Tibial artery (tissue), 4 donors: Measurements from ENCODE around the gene SPIB.

Experiments used
- DNase-seq, 2 donors: peaks; one replicate each; pipeline ENCODE4 v3.0.0-alpha.2; 2019
- H3K27ac ChIP-seq, 2 donors: fragments of 200-600 bp; sonication (generic) in 1 of 2; 1 replicate in 1 of 2; 2 replicates in 1 of 2; pipeline ENCODE4 v1.5.1; 2018 to 2019; ENCODE audit warnings: mild to moderate bottlenecking in 1 of 2
- H3K27me3 ChIP-seq, 2 donors: fragments of 200-600 bp; sonication (generic) in 1 of 2; one replicate each; pipeline versions ENCODE4 v1.5.1 to v1.6.0; 2016 to 2019
- H3K36me3 ChIP-seq, 3 donors: fragments of 200-600 bp; sonication (generic) in 2 of 3; one replicate each; pipeline ENCODE4 v1.5.1; 2016 to 2019; ENCODE audit warnings: mild to moderate bottlenecking in 2 of 3
- H3K4me1 ChIP-seq, 4 donors: fragments of 200-600 bp; sonication (generic) in 2 of 4; 1 replicate in 3 of 4; 2 replicates in 1 of 4; pipeline ENCODE4 v1.5.1; 2016 to 2019
- H3K4me3 ChIP-seq, 2 donors: fragments of 200-600 bp; sonication (generic) in 1 of 2; 1 replicate in 1 of 2; 2 replicates in 1 of 2; pipeline ENCODE4 v1.5.1; 2018 to 2019; ENCODE audit warnings: mild to moderate bottlenecking in 2 of 2
- H3K9me3 ChIP-seq, 3 donors: fragments of 200-600 bp; sonication (generic) in 1 of 3; one replicate each; pipeline ENCODE4 v1.5.1; 2016 to 2019
- intact Hi-C: fragments of 100-400 bp; cut with DNase I; formaldehyde crosslinking; loops from one replicate; pipeline ENCODE4 v1.15.0; 2023; ENCODE audit warnings: low total_unique reads
- TF ChIP-seq, protein P1 (sequence below), 2 experiments: fragments of 200-600 bp in 1 of 2; fragments of 450-650 bp in 1 of 2; IDR thresholded peaks; one replicate each; pipeline ENCODE4 v1.5.1; 2017 to 2019; ENCODE audit warnings: antibody characterized with exemption in 2 of 2, mild to moderate bottlenecking in 1 of 2, moderate library complexity in 1 of 2

The SPIB gene

DNA sequence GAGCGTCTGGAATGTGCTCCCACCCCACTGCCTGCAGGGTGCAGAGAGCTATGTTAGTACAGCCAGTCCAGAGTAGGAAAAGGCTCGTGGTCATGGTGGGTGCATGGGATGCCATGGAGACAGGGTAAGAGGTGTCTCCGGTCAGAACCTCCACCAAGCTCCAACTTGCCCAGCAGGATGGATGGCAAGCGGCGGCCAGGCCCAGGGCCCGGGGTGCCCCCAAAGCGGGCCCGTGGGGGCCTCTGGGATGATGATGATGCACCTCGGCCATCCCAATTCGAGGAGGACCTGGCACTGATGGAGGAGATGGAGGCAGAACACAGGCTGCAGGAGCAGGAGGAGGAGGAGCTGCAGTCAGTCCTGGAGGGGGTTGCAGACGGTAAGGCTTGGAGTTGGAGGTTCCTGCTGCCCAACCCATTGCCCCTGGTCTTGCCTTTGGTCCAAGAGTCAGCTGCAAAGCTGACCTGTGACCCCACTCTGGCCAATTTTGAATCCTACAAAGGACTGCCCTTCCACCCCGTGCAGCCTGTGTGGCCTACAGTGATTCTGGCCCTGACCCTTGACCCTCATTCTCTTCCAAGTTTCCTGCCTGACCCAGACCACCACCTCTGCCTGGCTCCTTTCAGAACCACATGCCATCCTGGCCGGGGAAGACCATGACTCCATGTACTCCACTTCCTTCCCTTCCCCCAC lies 19.9 kb upstream of the SPIB start:
- H3K4me3 ChIP-seq, result no peak overlapping the region
- TF ChIP-seq, protein P1, sequence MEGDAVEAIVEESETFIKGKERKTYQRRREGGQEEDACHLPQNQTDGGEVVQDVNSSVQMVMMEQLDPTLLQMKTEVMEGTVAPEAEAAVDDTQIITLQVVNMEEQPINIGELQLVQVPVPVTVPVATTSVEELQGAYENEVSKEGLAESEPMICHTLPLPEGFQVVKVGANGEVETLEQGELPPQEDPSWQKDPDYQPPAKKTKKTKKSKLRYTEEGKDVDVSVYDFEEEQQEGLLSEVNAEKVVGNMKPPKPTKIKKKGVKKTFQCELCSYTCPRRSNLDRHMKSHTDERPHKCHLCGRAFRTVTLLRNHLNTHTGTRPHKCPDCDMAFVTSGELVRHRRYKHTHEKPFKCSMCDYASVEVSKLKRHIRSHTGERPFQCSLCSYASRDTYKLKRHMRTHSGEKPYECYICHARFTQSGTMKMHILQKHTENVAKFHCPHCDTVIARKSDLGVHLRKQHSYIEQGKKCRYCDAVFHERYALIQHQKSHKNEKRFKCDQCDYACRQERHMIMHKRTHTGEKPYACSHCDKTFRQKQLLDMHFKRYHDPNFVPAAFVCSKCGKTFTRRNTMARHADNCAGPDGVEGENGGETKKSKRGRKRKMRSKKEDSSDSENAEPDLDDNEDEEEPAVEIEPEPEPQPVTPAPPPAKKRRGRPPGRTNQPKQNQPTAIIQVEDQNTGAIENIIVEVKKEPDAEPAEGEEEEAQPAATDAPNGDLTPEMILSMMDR (IDR thresholded peaks at IDR 0.05), result no peak
- H3K36me3 ChIP-seq, result peaks cover 5 to 30% (median 17%) of the 10 kb centered on the region in 3 donors
- no peak overlapping the region for H3K27ac ChIP-seq
- H3K27me3 ChIP-seq, result no peaks in the 10 kb centered on the region
- no peak for DNase-seq
- no peaks in the 10 kb centered on the region for H3K9me3 ChIP-seq
- H3K4me1 ChIP-seq, result no peaks in the 10 kb centered on the region
- intact Hi-C loops, result no loop called here

DNA sequence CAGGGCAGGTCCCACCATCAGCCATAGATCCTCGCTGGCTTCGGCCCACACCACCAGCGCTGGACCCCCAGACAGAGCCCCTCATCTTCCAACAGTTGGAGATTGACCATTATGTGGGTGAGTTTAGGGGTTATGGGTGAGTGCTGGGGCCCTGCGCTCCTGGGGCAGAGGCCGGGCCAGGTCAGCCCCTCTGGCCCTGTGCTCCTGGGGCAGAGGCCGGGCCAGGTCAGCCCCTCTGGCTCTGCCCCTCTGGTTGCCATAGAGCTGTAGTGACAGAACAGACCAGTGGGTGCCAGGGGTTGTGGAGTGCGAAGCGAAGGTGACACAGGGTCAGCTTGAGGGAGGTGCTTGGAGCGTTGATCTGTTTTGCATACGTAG lies 19.4 kb upstream of the SPIB start:
- Histone ChIP-seq H3K36me3 (peaks cover 7 to 35% (median 17%) of the 10 kb centered on the region in 3 donors), H3K4me3 (no peak overlapping the region), H3K27me3 (no peaks in the 10 kb centered on the region), H3K27ac (no peak overlapping the region), H3K9me3 (no peaks in the 10 kb centered on the region), H3K4me1 (no peaks in the 10 kb centered on the region)
- DNase-seq, result no peak
- intact Hi-C loops, result no loop called here
- TF ChIP-seq, protein P1 (IDR thresholded peaks at IDR 0.05), result no peak

DNA sequence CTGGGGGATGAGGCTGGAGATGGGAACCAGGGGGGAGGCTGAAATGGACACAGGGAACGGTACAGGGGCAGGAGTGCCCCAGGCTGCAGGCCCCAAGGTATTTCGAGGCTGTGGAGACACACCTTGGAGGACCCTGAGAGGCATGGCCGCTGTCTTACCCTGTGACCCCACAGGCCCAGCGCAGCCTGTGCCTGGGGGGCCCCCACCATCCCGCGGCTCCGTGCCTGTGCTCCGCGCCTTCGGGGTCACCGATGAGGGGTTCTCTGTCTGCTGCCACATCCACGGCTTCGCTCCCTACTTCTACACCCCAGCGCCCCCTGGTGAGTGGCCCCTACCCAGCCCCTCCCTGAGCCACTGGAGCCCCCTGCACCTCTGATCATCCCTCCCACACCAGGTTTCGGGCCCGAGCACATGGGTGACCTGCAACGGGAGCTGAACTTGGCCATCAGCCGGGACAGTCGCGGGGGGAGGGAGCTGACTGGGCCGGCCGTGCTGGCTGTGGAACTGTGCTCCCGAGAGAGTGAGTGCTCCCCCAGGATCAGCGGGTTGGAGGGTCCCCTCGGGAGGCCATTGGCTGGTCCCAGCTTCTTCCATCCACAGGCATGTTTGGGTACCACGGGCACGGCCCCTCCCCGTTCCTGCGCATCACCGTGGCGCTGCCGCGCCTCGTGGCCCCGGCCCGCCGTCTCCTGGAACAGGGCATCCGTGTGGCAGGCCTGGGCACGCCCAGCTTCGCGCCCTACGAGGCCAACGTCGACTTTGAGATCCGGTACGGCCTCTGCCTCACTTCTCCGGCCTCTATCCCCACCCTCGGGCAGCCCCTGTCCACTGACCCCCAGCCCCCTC lies 16.9 kb upstream of the SPIB start:
- Histone ChIP-seq H3K9me3 (no peaks in the 10 kb centered on the region), H3K4me1 (no peaks in the 10 kb centered on the region), H3K4me3 (no peak overlapping the region), H3K27me3 (no peaks in the 10 kb centered on the region), H3K36me3 (peaks cover 7 to 45% (median 20%) of the 10 kb centered on the region in 3 donors), H3K27ac (no peak overlapping the region)
- TF ChIP-seq, protein P1 (IDR thresholded peaks at IDR 0.05), result no peak
- intact Hi-C loops, result no loop called here
- DNase-seq, result no peak

DNA sequence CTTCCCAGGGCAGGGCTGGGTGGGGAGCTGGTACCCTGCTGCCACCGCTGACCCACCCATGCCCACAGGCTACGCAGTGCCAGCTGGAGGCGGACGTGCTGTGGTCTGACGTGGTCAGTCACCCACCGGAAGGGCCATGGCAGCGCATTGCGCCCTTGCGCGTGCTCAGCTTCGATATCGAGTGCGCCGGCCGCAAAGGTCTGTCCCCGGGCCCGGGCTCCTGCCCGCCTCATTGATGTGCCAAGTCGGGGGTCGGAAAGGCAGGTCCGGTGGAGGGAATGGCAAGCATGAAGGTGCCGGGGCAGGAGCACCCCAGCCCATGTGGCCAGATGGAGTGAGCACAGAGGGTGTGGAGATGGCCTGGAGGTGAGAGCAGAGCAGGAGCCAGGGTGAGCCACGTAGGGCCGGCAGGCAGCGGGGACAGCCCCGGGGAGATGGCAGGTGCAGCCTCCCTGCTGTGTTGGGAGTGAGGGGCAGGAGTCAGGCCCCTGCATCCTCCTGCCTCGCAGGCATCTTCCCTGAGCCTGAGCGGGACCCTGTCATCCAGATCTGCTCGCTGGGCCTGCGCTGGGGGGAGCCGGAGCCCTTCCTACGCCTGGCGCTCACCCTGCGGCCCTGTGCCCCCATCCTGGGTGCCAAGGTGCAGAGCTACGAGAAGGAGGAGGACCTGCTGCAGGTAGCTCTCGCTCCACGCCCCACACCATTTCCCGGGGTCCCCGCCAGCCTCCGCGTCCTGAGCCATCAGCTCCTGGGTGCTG lies 16.0 kb upstream of the SPIB start:
- intact Hi-C loops, result no loop called here
- Histone ChIP-seq H3K9me3 (no peaks in the 10 kb centered on the region), H3K4me3 (no peak overlapping the region), H3K36me3 (peaks cover 7 to 50% (median 25%) of the 10 kb centered on the region in 3 donors), H3K4me1 (no peaks in the 10 kb centered on the region), H3K27me3 (no peaks in the 10 kb centered on the region), H3K27ac (no peak overlapping the region)
- no peak for DNase-seq
- TF ChIP-seq, protein P1 (IDR thresholded peaks at IDR 0.05), result no peak

DNA sequence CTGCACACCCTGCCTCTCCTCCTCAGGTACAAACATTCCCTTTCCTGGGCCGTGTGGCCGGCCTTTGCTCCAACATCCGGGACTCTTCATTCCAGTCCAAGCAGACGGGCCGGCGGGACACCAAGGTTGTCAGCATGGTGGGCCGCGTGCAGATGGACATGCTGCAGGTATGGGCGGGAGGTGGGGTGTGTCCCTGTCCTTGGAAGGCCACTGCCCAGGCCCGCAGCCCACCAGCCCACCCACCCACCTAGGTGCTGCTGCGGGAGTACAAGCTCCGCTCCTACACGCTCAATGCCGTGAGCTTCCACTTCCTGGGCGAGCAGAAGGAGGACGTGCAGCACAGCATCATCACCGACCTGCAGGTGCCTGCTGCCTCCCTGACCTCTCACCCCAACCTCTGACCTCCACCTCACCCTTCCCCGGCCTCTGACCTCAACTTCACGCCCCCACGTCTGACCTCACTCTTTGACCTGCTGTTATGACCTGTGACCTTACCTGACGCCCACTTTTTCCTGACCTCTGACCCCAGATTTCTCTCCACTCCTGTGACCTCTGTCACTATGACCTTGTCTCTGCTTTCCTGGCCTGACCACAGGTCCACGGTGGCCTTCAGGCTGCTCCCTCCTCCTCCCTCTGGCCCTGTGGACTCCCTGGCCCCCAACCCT lies 12.4 kb upstream of the SPIB start:
- no peaks in the 10 kb centered on the region for H3K9me3 ChIP-seq
- H3K27ac ChIP-seq, result no peak overlapping the region
- TF ChIP-seq, protein P1 (IDR thresholded peaks at IDR 0.05), result no peak
- DNase-seq, result no peak
- no peaks in the 10 kb centered on the region for H3K4me1 ChIP-seq
- no peak overlapping the region for H3K4me3 ChIP-seq
- H3K27me3 ChIP-seq, result no peaks in the 10 kb centered on the region
- H3K36me3 ChIP-seq, result peaks cover 12 to 71% (median 39%) of the 10 kb centered on the region in 3 donors
- intact Hi-C loops, result no loop called here
